CD4-positive, alpha-beta T cell treated with Interleukin-17A for 1 hour (primary cell): ENCODE measurements around the gene CALCOCO1.
"Not testable (repeated sequence)": the region's sequence is repeated elsewhere in the genome, so short reads cannot be mapped to it uniquely, and the experiment has no call there.

Experiments used
- DNase-seq: peaks from one replicate; pipeline ENCODE4 v3.0.0-alpha.2; 2020

CALCOCO1 gene

GRCh38 chr12:53733051-53733806 is 6.0 kb upstream of the CALCOCO1 start:
- no peak for DNase-seq

DNA sequence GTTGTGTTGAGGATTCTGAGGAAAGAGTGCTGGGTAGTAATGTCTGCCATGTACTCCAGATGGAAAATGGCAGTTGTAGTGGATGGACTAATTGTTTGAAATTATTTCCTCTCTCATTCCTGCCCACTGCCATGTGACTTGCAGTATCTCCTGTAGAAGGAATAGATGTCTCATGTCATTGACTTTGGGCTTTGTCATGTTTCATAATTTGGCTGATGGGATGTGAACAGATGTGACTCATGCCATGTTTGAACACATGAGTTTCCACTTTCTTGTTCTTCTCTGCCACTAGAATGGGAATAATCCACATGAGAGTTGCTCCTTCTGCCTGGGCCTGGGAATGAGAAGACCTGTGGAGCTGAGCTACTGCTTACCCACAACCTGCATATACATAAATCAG is 2.4 kb upstream of the CALCOCO1 start:
- no peak for DNase-seq

GRCh38 chr12:53728206-53728605 is 954 bp upstream of the CALCOCO1 start:
- no peak for DNase-seq

DNA sequence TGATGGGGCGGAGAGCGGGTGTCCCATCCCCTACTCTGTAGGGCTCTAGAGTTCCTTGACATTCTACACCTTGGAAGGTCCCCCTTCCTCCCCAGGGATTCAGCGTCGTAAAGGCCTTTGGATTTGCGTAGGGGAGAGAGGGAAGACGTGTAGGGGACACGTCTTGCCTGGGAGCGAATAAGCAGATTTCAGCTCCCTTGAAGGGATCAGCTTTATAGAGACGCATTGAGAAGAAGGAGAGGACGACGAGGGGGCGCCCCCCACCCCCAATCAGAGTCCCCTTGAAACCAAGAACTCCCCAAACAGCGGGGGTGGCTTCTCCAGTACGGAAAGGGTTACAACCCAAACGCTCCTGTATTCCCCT is 324 bp downstream of the CALCOCO1 start:
- DNase-seq = no peak

DNA sequence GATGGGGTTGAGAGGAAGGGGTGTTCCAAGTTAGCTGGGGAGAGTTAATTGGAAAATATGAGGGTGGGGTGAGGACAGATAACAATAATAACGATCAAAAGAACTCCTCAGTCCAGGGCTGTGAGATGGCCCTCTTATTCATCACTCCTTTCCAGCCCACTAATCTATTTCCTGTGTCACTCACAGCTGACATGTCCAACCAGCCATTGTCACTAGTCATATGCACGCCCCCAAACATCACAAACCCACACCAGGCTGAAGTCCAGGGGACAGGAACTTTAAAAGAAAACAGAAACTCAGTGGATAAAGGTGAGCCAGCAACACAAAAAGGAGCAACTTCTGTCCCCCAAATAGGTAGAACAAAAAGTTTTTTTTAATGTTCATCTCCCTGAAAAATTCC is 911 bp downstream of the CALCOCO1 start:
- DNase-seq = peak; percentile 19

- DNase-seq = no peak
Observed at GRCh38 chr12:53725824-53726223, 1.4 kb downstream of the CALCOCO1 start.

GRCh38 chr12:53722450-53723041 is 4.7 kb downstream of the CALCOCO1 start:
- DNase-seq = no peak

GRCh38 chr12:53720946-53721345 is 6.3 kb downstream of the CALCOCO1 start:
- no peak for DNase-seq

GRCh38 chr12:53719649-53720048 is 7.6 kb downstream of the CALCOCO1 start:
- DNase-seq = no peak

- DNase-seq = not testable (repeated sequence)
Observed at GRCh38 chr12:53718567-53718966, 8.7 kb downstream of the CALCOCO1 start.

GRCh38 chr12:53717319-53717718 is 9.9 kb downstream of the CALCOCO1 start:
- DNase-seq = no peak

DNA sequence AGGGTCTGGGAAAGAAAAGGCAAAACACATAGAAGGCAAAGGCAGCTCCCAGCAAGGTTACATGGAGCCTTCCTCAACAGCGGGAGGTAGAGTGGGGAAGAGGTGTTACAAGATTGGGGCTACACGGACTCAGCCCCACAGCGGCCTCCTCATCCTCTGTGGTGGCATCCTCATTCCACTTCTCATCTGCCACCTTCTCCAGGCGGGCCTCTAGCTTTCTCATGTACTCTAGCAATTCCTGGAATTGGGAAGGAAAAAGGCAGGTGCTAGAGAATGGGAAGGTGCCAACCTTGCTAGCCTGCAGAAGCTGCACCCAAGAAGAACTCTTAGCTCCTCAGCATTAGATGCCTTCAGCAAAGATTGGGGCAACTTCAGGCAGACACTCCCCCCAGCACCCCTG is 13.2 kb downstream of the CALCOCO1 start:
- no peak for DNase-seq

- no peak for DNase-seq
Observed at GRCh38 chr12:53713516-53713915, 13.7 kb downstream of the CALCOCO1 start.

DNA sequence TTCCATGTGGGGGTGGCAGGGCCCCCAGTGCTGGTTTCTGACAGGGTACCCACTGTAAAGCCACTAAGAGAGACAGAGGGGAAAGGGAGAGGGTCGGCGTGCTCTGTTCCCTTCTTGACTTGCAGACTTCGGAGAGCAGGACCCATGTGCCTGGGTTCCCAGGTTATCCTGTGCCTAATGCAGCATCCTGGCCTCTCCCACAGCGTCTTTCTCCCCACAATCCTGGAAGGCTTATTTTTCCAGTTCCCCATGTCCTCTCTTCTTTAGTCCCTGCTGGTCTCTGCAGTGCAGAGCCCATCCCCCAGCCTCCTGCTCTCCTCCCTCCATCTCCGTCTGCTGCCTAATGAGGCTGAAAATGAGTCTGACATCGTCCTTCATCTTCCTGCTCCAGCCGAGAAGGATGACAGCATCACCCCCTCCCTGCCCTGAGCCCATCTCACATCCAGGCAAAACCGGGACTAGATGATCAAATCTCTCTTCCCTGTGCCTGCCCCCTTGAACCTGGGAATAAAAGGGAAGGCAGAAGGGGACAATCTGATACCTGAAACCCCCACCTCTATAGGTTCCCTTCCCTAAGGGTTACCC is 15.1 kb downstream of the CALCOCO1 start:
- DNase-seq = no peak

DNA sequence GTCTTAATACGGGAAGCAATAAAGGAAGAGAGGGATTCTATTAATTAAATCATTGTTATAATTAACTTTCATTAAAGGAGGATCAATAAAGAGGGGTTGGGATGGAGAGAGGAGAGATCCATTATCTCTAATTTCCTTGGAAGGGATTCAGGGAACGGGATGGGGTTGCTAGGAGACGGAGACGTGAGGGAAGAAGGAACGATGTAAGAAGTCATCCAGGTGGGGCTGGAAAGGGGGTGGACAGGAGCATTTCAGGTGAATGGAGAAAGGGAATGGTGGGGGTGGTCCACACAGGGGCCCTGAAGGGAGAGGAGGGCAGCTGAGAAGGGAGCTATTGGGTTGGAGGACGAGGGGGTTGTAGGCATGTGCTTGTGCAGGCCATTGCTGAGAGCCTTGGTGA is 17.2 kb downstream of the CALCOCO1 start:
- no peak for DNase-seq

- no peak for DNase-seq
Observed at GRCh38 chr12:53709671-53710070, 17.6 kb downstream of the CALCOCO1 start.

GRCh38 chr12:53706080-53706479 is 21.2 kb downstream of the CALCOCO1 start:
- no peak for DNase-seq

DNA sequence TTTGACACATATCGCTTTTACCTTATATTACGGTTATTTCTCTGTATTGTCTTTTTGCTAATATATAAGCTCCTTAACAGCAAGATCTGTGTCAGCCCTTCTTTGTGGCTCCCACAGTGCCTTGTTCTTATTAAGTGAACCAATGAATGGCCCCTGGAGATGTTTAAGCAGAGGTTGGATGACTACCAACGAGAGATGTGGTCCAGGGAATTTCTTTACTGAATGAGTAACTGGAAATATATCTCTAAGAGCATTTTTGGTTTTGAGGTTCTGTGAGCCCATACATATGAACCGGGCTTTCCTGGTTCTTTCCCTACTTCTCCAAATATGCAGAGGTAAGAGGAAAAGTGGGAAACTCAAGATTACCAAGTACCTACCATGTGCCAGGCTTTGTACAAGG is 23.5 kb downstream of the CALCOCO1 start:
- DNase-seq = no peak

- peak; percentile 79 for DNase-seq
Observed at GRCh38 chr12:53701518-53702264, 25.6 kb downstream of the CALCOCO1 start.

GRCh38 chr12:53700567-53700966 is 26.7 kb downstream of the CALCOCO1 start:
- no peak for DNase-seq

DNA sequence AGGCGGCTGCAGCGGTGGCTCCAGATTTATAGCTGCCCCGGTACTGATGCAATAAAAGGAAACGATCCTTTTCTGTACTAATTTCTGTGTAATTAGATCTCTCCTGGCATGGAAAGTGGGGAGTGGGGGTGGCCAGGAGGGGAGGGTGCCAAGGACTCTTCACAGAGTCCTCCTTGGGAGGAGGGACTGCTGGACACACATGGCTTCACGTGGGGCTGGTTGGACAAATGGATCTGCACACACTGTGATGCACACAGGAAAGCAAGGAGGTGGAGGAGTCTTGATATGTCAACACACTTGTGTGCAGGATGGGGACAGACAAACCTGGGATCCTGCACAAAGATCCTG is 27.6 kb downstream of the CALCOCO1 start:
- no peak for DNase-seq

DNA sequence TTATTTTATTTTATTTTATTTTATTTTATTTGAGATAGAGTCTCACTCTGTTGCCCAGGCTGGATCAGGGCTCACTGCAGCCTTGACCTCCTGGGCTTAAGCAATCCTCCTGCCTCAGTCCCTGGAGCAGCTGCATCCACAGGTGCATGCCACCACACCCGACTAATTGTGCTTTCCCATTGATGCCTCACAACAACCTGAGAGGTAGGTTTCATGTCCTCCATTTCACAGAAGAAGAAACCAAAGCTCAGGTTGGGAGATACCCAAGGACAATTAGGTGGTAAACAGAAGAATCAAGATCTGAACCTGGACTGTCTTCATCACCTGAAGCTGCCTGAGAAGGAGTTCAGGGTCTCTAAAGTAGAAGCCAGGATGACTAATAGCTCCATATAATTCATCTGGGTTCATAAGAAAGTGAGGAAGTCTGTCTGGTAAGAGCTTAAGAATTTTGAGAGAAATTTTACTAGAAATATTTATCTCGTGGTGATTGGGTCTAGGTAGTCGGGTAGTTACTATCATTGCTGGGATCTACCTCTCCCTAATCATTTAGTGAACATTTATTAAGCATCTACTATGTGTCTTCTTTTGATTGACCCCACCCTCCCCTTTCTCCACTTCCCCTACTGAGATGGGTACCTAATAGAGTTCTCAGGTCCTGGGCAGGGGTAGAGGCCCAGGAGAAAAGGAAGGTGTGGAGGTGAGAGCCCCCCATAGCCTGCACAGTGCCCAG is 28.1 kb downstream of the CALCOCO1 start:
- DNase-seq = no peak

- DNase-seq = no peak
Observed at GRCh38 chr12:53696655-53697331, 30.5 kb downstream of the CALCOCO1 start.
